IMR-90 (cell line): ENCODE results near the gene TAS2R50.

Experiments
- CHD1 ChIP-seq: IDR thresholded peaks from 2 replicates; pipeline ENCODE4 v1.6.1; 2012; ENCODE audit warnings: low read depth, low read length, improper control_type of control experiment
- CTCF ChIP-seq: conservative IDR thresholded peaks from 2 replicates; pipeline ENCODE4 v1.5.1; 2012; ENCODE audit warnings: mild to moderate bottlenecking, low read depth, low read length, improper control_type of control experiment

GRCh38 chr12:11026118-11026517 is 39.4 kb upstream of the TAS2R50 start:
- no peak for TF ChIP-seq CTCF
- no peak for TF ChIP-seq CHD1
